ENCODE measurements around the gene LRMDA. TPM values are rescaled to one million over a fixed set of nuclear protein-coding genes. Genes with fewer than 3 reads are reported as not detected.
A peak's percentile ranks its signal among the peaks of the same experiment; 100 is the strongest.

Gene LRMDA
- total RNA-seq, 2 experiments from 2014 or later = not detected

- ChIA-PET CTCF (ENCODE audit: unreplicated experiment) (no interaction called here), POLR2A (no interaction called here)
- Histone ChIP-seq H3K4me2 (ENCODE audit: low read length) (no peak overlapping the region), H3K9me3 (ENCODE audit: low read length) (no peaks in the 10 kb centered on the region), H3K27ac (ENCODE audit: low read depth, low read length, poor library complexity, severe bottlenecking) (no peak overlapping the region), H3K4me3 (ENCODE audit: low read depth, low read length, poor library complexity, severe bottlenecking) (no peak overlapping the region), H3K79me2 (ENCODE audit: insufficient read depth, low read depth, low read length) (no peaks in the 10 kb centered on the region), H3K9me2 (ENCODE audit: insufficient read depth, low read length) (no peaks in the 10 kb centered on the region), H2AFZ (ENCODE audit: low read length) (no peak overlapping the region), H3K36me3 (ENCODE audit: insufficient read depth, low read length) (no peaks in the 10 kb centered on the region), H3K4me1 (ENCODE audit: insufficient read depth, low read length, poor library complexity, severe bottlenecking) (no peaks in the 10 kb centered on the region), H4K20me1 (ENCODE audit: insufficient read depth, low read length) (no peaks in the 10 kb centered on the region)
- DNase-seq (ENCODE audit: low spot score) = no peak
- intact Hi-C loops (cut with micrococcal nuclease; ENCODE audit: unreplicated experiment) = no loop called here
- TF ChIP-seq CTCF (conservative IDR thresholded peaks at IDR 0.05; ENCODE audit: low read length) (no peak), EZH2phosphoT487 (IDR thresholded peaks at IDR 0.05; ENCODE audit: borderline replicate concordance, low read depth, low read length) (no peak)
- no TSS peak for BruUV-seq (replicated peaks)
These were observed 523.1 kb downstream of the LRMDA start for GRCh38 chr10:75954486-75954885.

- DNase-seq (ENCODE audit: low spot score) = no peak
- Histone ChIP-seq H3K4me1 (ENCODE audit: insufficient read depth, low read length, poor library complexity, severe bottlenecking) (no peaks in the 10 kb centered on the region), H3K4me3 (ENCODE audit: low read depth, low read length, poor library complexity, severe bottlenecking) (no peak overlapping the region), H3K4me2 (ENCODE audit: low read length) (no peak overlapping the region), H3K9me3 (ENCODE audit: low read length) (no peaks in the 10 kb centered on the region), H3K36me3 (ENCODE audit: insufficient read depth, low read length) (no peaks in the 10 kb centered on the region), H3K79me2 (ENCODE audit: insufficient read depth, low read depth, low read length) (no peaks in the 10 kb centered on the region), H3K9me2 (ENCODE audit: insufficient read depth, low read length) (no peaks in the 10 kb centered on the region), H2AFZ (ENCODE audit: low read length) (peak overlapping the region; percentile 85), H4K20me1 (ENCODE audit: insufficient read depth, low read length) (no peaks in the 10 kb centered on the region), H3K27ac (ENCODE audit: low read depth, low read length, poor library complexity, severe bottlenecking) (no peak overlapping the region)
- POLR2A ChIA-PET = no interaction called here
- intact Hi-C loops (cut with micrococcal nuclease; ENCODE audit: unreplicated experiment) = no loop called here
- TF ChIP-seq CTCF (conservative IDR thresholded peaks at IDR 0.05; ENCODE audit: low read length) (no peak), EZH2phosphoT487 (IDR thresholded peaks at IDR 0.05; ENCODE audit: borderline replicate concordance, low read depth, low read length) (no peak)
- no TSS peak for BruUV-seq (replicated peaks)
- CTCF ChIA-PET (ENCODE audit: unreplicated experiment) = interaction anchor here (0.6 kb wide), 1 partner anchor 744 kb away, joined by 3 read pairs; no protein-coding TSS in a partner anchor
These were observed 524.6 kb downstream of the LRMDA start for GRCh38 chr10:75955973-75956502.

GRCh38 chr10:75956624-75957023, 525.2 kb downstream of the LRMDA start:
- no TSS peak for BruUV-seq (replicated peaks)

More at GRCh38 chr10:75956624-75957023, 525.2 kb downstream of the LRMDA start:
- Histone ChIP-seq H3K27ac (ENCODE audit: low read depth, low read length, poor library complexity, severe bottlenecking) (no peak overlapping the region), H4K20me1 (ENCODE audit: insufficient read depth, low read length) (no peaks in the 10 kb centered on the region), H3K9me2 (ENCODE audit: insufficient read depth, low read length) (no peaks in the 10 kb centered on the region), H3K4me3 (ENCODE audit: low read depth, low read length, poor library complexity, severe bottlenecking) (no peak overlapping the region), H3K4me2 (ENCODE audit: low read length) (no peak overlapping the region), H3K79me2 (ENCODE audit: insufficient read depth, low read depth, low read length) (no peaks in the 10 kb centered on the region), H2AFZ (ENCODE audit: low read length) (peak overlapping the region; percentile 85), H3K4me1 (ENCODE audit: insufficient read depth, low read length, poor library complexity, severe bottlenecking) (no peaks in the 10 kb centered on the region), H3K36me3 (ENCODE audit: insufficient read depth, low read length) (no peaks in the 10 kb centered on the region), H3K9me3 (ENCODE audit: low read length) (no peaks in the 10 kb centered on the region)
- intact Hi-C loops (cut with micrococcal nuclease; ENCODE audit: unreplicated experiment) = no loop called here
- CTCF ChIA-PET (ENCODE audit: unreplicated experiment) = no interaction called here
- POLR2A ChIA-PET = no interaction called here
- DNase-seq (ENCODE audit: low spot score) = peak; percentile 8
- TF ChIP-seq EZH2phosphoT487 (IDR thresholded peaks at IDR 0.05; ENCODE audit: borderline replicate concordance, low read depth, low read length) (no peak), CTCF (conservative IDR thresholded peaks at IDR 0.05; ENCODE audit: low read length) (no peak)

All from OCI-LY7 (cell line).